Fibroblast of pulmonary artery (primary cell): ENCODE results near the gene CACNG1.

Experiments
- DNase-seq: peaks from one replicate; pipeline ENCODE4 v3.0.0-alpha.2; 2010; ENCODE audit warnings: low read depth
- H3K4me3 ChIP-seq: replicated peaks from 2 replicates; pipeline ENCODE4 v1.5.1; 2011; ENCODE audit warnings: low read depth, mild to moderate bottlenecking, control low read depth, low read length, moderate library complexity
- CTCF ChIP-seq: IDR thresholded peaks from 2 replicates; pipeline ENCODE4 v1.5.1; 2011; ENCODE audit warnings: mild to moderate bottlenecking, control low read depth, low read length, inconsistent platforms; ENCODE audit errors: missing control alignments

Gene CACNG1

GRCh38 chr17:67007266-67007665, 37.1 kb upstream of the CACNG1 start:
- no peak for DNase-seq
- no peak overlapping the region for H3K4me3 ChIP-seq
- no peak for TF ChIP-seq CTCF

- TF ChIP-seq CTCF: no peak
- DNase-seq: no peak
- H3K4me3 ChIP-seq: no peak overlapping the region
Measured at GRCh38 chr17:67008101-67008500, 36.3 kb upstream of the CACNG1 start.

GRCh38 chr17:67011527-67012175, 32.7 kb upstream of the CACNG1 start:
- TF ChIP-seq CTCF: no peak
- no peak for DNase-seq
- no peak overlapping the region for H3K4me3 ChIP-seq

GRCh38 chr17:67013891-67014290, 30.5 kb upstream of the CACNG1 start:
- no peak for TF ChIP-seq CTCF
- DNase-seq: no peak
- H3K4me3 ChIP-seq: no peak overlapping the region

GRCh38 chr17:67015001-67015400, 29.4 kb upstream of the CACNG1 start:
- no peak for DNase-seq
- H3K4me3 ChIP-seq: no peak overlapping the region
- no peak for TF ChIP-seq CTCF

GRCh38 chr17:67016039-67016762, 28.2 kb upstream of the CACNG1 start:
- no peak for DNase-seq
- H3K4me3 ChIP-seq: no peak overlapping the region
- TF ChIP-seq CTCF: no peak

- no peak overlapping the region for H3K4me3 ChIP-seq
- no peak for TF ChIP-seq CTCF
- DNase-seq: no peak
Measured at GRCh38 chr17:67017910-67018309, 26.4 kb upstream of the CACNG1 start.
